GM21447 (cell line): ENCODE measurements around the gene GPR22.

Experiments used
- ATAC-seq: cut with Tn5 transposase; IDR thresholded peaks from one replicate; pipeline ENCODE4 v1.9.1; 2021; ENCODE audit not compliant: unreplicated experiment

The GPR22 gene

DNA sequence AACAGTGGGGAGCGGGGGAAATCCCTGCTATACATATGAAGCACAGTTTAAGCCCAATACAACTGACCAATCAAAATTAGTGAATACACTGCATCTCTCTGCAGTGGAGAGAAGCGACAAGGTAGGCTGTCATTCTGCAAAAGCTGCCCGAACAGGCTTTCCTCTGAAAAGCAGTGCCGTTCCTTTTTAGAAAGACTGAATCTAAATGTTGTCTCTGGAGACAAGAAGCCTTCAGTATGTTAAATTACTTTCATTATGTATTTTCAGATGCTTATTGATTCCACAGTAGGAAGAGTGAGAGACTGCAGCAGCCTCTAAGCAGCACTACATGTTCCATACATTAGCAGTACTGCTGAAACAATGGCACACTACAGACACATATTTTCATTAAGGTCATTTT is at the start of gene GPR22:
Gene GPR22 (plus strand): TSS at position 129 of the 400 bp plus-strand sequence. CDS start 4,004 bp downstream, outside the sequence.
- no peak for ATAC-seq

DNA sequence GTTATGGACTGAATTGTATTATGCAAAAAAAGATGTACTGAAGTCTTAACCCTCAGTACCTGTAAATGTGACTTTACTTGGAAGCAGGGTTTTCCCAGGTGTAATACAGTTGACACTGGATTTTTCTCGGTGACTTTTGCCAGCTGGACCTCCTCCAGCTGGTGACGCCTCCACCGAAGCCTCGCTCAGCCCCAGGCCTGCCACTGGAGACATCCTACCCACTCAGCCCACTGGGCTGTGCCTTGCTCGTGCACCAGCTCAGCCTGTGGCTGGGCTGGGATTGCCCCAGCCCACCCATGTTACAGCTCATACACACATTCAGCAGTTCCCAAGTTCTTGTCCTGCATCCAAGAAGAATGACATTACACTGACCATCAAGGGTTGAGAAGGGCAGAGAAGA is 42.4 kb upstream of the GPR22 start:
- no peak for ATAC-seq

DNA sequence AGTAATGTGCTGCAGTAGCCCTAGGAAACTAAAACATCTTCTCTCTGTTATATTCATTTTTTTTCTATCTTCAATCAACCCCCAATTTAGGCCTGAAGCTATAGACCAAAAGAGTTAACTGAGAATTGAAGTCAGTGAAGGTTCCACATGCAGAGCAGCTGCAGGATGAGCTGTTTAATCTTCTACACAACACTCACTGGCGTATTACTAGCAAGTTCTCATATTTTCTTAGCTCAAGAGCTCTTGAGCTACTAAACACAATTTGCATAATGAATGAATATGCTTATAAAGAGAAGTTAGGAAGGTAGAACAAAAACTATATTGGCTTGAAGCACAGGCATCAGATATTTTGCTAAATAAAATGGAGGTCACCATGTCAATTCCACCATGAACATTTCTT is 41.2 kb upstream of the GPR22 start:
- ATAC-seq = no peak

GRCh38 chr7:107430057-107430456 is 39.8 kb upstream of the GPR22 start:
- no peak for ATAC-seq

GRCh38 chr7:107432261-107432660 is 37.6 kb upstream of the GPR22 start:
- no peak for ATAC-seq

GRCh38 chr7:107435749-107436148 is 34.1 kb upstream of the GPR22 start:
- ATAC-seq = no peak

DNA sequence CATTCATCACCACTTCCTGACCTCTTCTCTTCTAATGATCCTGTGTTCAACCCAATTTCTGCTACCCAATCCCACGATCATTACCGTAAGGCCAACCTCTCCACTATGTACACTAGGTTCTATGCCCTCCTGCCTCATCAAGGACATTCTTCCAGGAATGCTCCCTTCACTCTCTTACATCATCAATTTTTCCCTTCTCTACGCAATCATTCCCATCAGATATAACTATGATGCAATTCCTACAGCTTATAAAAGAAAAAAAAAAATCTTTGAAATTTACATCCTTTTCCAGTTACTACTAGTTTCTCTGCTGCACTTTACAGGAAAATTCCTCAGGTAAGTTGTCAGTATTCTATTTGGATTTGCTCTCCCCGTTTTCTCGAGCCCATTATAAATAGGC is 30.8 kb upstream of the GPR22 start:
- no peak for ATAC-seq

- ATAC-seq = no peak
These were observed 28.1 kb upstream of the GPR22 start for GRCh38 chr7:107441581-107442422.

GRCh38 chr7:107442678-107443077 is 27.2 kb upstream of the GPR22 start:
- ATAC-seq = no peak

DNA sequence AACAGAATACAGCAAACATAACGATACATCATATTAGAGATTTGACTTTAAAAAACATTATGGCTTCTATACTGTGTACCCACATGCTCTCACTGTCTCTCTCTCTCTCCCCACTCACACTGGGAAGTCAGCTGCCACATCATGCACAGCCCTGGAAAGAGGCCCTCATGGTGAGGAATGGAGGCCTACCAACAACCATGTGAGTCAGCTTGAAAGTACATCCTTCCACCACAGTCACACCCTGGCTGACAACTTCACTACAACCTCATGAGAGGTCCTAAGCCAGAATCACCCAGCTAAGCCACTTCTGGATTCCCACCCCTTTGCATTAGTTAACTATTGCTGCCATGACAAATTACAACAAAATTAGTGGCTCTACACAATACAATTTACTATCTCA is 23.3 kb upstream of the GPR22 start:
- no peak for ATAC-seq

DNA sequence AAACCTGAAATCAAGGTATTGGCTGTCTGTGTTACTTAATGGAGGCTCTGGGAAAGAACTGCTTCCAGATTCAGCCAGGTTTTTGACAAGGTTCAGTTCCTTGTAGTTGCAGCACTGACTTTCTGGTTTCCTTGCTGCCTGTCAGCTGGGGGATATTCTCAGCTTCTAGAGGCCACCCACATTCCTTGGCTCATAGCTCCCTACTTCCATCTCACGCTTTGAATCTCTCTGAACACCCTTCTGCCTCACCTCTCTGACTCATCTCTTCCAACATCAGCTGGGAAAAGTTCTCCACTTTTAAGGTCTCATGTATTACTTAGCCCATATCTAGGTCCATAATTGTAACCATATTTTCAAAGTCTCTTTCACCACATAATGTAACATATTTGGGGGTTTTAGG is 22.9 kb upstream of the GPR22 start:
- ATAC-seq = no peak

- no peak for ATAC-seq
These were observed 18.9 kb upstream of the GPR22 start for GRCh38 chr7:107450970-107451369.

DNA sequence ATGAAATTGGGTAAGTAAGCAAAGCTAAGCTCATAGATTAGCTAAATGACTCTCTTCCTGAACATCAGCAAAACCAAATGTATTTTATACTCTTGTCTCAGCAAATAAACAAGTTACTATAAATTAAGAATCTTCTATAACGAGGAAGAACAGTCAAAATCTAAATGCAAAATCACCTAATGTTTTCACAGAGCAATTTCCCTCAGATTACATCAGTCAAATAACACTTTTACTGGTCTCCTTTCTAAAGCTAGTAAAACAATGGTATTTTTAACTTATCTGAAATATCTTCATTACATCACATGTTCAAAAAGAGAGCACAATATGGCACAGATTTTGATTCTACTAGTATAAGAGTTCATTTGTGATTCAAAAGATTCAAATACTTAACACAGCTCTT is 16.5 kb upstream of the GPR22 start:
- ATAC-seq = no peak

GRCh38 chr7:107461938-107462533 is 7.8 kb upstream of the GPR22 start:
- no peak for ATAC-seq

DNA sequence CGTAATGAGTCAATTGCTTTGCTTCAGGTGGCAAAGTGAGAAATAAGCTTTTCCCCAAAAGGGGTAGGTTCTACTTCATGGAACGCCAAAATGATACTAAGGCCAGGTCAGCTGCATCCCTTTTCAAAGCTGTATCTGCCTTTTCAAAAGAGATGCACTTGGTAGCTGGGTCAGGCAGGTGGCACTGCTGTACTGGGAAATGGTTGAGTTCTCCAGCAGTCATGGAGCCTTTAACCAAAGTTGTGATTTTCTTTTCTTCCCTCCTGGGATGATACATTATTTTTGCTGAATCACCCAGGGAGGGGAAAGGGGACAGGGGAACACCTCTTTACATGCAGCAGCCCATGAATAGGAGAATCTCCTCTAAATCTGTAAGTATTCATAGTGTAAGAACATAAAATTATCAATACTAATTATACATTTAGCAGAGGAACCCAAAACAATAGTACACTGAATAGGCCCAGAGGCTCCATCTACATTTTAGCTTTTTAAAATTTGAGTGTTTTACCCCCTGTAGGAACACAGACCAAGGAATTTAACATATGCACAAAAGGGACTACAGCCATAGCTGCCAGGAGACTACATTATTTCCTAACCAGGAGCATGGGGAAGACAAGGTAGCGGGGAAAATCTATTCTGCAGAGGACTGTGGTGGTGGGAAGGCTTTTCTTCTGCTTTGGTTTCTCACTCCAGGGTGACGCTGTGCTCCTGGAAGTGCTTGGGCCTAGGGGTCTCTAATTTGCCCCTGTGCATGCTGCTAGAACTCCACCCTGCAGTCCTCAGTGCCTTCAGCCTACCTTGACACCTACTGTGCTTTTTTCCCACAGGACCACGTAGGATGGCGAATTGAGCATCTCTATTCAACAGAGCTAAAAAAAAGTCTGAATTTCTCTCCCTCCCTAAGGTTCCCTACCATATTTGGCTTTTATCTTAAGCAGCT is 6.4 kb upstream of the GPR22 start:
- peak; percentile 53 for ATAC-seq

- ATAC-seq = no peak
These were observed 5.1 kb upstream of the GPR22 start for GRCh38 chr7:107464666-107465226.

GRCh38 chr7:107467972-107468371 is 1.9 kb upstream of the GPR22 start:
- no peak for ATAC-seq

DNA sequence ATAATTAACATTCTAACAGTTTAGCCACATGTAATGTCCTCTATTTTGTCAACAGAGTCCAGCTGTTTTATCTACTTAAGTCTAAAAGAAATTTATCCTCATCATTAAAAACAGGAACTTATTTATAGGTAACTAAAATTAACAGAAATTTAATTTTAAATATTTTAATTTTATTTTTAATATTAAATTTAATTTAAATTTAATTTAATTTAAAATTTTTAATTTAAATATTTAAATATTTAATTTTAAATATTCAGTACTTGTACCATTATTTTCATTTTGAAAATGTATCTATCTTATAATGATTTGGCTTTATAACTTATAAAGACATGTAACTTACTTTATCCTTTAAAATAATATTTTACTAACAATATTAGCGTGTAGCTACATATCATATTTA is 1.0 kb upstream of the GPR22 start:
- ATAC-seq = no peak

DNA sequence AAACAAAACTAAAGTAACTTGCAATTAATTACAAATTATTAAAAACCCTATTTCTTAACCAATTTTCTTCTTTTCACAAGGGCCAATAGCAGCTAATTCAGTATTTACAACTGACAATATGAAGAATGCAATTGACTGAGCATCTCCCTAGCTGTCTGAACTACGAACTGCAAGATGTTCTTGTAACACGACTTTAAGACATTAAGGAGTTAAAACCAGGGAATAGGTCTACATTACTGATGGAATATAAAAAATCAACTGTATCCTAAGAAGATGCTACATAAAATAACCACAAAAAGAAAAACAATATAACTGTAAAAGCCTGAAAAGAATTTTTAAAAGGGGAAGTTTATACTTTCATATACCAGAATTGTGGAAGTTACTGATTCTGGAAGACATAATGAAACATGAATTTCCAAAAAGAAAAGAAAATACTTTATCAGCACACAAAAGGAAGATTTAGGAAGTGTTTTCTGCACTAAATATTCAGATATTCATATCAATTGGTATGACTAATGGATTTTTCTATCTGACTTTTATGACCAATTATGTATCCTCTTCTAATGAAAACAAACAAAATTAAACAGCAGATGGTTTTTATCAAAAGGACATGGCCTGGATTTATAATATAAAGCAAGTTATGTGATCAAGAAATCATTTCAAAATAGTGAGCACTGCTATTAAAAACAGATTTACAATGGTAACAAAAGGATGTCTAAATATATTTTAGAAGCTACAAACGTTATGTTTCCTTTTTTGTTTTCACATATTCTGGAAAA is 1.6 kb downstream of the GPR22 start:
- ATAC-seq = no peak

GRCh38 chr7:107472116-107472515 is 2.3 kb downstream of the GPR22 start:
- ATAC-seq = no peak
